Omental fat pad (tissue), 4 donors: ENCODE results near the gene ERCC6L. TPM values are rescaled to one million over a fixed set of nuclear protein-coding genes. Genes with fewer than 3 reads are reported as not detected.

ENCODE experiments used
- ATAC-seq: fragments of 150-250 bp; one replicate; pipeline ENCODE4 v1.9.1; 2016; ENCODE audit warnings: mild to moderate bottlenecking, moderate library complexity; ENCODE audit not compliant: low FRiP score
- DNase-seq: peaks from one replicate; pipeline ENCODE4 v3.0.0-alpha.2; 2019; ENCODE audit warnings: low spot score
- total RNA-seq, 4 donors: library from RNA; depleted of rRNA; stranded (reverse); fragments of >200 nt; gene quantifications; one replicate each; pipeline ENCODE4 v1.1.0, GENCODE V29; 2016
- TF ChIP-seq, protein P1 (sequence below), 3 donors: fragments of 450-650 bp; IDR thresholded peaks; one replicate each; pipeline ENCODE4 v1.5.1; 2016 to 2017; ENCODE audit warnings: antibody characterized with exemption in 3 of 3, mild to moderate bottlenecking in 3 of 3, moderate library complexity in 2 of 3

Gene ERCC6L
- total RNA-seq, 4 donors from 2014 or later: 0.12 to 0.19 (median 0.13) TPM; not detected in 1

DNA sequence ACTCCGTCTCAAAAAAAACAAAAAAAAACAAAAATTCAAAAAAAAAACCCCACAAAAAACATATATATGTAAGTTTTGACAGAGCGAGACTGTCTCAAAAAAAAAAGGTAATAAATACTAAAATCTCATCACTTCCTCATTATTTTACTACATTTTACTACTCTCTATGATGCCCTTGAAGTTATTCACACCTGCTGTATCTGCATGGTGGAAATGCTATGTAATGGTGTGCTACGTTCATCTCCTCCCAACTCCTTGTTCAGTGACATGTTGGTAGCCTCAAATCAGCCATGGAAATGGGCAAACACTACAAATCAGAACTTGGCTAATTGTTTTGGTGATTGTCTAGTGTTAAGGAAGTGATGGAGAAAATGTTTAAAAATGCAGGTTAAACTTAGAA, 26.4 kb upstream of the ERCC6L start:
- DNase-seq (no peak), ATAC-seq (no peak)
- TF ChIP-seq, protein P1, sequence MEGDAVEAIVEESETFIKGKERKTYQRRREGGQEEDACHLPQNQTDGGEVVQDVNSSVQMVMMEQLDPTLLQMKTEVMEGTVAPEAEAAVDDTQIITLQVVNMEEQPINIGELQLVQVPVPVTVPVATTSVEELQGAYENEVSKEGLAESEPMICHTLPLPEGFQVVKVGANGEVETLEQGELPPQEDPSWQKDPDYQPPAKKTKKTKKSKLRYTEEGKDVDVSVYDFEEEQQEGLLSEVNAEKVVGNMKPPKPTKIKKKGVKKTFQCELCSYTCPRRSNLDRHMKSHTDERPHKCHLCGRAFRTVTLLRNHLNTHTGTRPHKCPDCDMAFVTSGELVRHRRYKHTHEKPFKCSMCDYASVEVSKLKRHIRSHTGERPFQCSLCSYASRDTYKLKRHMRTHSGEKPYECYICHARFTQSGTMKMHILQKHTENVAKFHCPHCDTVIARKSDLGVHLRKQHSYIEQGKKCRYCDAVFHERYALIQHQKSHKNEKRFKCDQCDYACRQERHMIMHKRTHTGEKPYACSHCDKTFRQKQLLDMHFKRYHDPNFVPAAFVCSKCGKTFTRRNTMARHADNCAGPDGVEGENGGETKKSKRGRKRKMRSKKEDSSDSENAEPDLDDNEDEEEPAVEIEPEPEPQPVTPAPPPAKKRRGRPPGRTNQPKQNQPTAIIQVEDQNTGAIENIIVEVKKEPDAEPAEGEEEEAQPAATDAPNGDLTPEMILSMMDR (IDR thresholded peaks at IDR 0.05): no peak

DNA sequence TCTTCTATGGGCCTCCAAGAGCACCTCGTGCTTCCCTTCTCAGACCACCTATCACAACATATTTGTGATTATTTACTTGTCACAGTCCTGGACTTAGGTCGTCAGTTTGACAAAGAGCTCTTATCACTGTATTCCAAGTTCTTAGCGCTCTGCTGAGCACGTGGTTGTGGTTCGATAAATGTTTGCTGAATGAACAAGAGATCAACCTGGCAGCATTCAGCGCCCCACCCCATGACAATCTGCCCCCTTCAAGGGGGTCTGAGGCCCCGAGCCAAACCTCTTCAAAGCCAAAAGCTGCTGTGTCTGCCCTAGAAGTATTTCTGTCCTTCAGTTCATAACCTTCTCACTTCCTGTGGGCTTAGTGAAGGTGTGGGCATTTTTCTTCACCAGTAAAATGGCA, 23.2 kb upstream of the ERCC6L start:
- TF ChIP-seq, protein P1 (IDR thresholded peaks at IDR 0.05): no peak
- no peak for ATAC-seq
- DNase-seq: no peak

DNA sequence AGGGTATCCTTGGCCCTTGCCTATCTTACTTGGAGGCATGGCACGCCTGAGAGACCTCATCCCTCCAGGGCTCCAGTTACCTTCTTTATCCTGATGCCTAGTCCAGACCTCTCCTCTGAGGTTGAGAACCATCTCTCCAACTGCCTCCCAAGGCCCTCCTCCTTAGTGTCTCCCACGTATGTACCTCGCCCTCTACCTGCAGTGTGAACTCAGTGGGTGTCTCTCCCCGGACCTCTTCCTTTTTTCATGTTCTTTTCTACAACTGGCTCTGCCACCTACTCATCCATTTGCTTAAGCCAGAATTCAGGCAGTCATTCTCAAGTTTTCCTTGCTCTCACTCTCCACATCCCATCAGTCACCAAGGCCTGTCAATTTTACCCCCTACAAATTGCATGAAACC, 21.6 kb upstream of the ERCC6L start:
- TF ChIP-seq, protein P1 (IDR thresholded peaks at IDR 0.05): no peak
- ATAC-seq: no peak

DNA sequence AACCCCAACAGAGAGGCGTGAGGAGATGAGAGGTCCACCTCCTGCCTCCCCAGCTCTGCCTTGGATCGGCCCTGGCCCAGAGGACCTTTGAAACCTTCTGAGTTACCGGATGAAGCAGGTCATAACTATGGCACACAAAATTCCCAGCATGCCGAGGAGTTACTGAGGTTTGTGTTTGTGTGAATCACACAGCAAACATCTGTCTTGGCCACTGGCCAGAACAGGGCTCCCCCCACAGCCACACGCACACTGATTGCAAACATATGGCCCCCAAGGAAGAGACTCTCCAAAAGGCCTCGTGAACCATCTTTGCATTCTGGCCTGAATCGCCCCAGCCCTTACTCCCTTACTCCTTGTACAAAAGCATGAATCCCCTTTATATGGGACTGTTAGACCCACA, 19.3 kb upstream of the ERCC6L start:
- no peak for ATAC-seq
- TF ChIP-seq, protein P1 (IDR thresholded peaks at IDR 0.05): no peak
- DNase-seq: no peak

More for the DNA sequence above, 21.6 kb upstream of the ERCC6L start:
- no peak for DNase-seq

DNA sequence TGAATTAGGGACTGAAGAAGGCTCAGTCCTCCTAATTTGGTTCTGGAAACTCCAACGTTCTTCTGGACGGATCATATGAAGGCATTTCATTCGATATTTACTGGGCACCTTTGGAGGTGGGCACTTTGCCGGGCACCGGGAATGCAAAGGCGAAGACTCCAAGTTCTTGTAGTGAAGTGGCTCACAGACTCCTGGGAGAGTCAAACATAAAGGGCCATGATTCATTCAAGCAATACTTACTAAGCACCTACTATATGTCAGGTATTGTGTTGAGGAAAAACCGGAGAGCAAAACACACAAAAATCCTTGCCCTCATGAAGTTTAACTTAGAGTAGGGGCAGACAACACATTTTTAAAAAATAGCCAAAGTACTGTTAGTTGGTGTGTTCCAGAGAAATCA, 17.0 kb upstream of the ERCC6L start:
- ATAC-seq (no peak), DNase-seq (no peak)
- TF ChIP-seq, protein P1 (IDR thresholded peaks at IDR 0.05): no peak

DNA sequence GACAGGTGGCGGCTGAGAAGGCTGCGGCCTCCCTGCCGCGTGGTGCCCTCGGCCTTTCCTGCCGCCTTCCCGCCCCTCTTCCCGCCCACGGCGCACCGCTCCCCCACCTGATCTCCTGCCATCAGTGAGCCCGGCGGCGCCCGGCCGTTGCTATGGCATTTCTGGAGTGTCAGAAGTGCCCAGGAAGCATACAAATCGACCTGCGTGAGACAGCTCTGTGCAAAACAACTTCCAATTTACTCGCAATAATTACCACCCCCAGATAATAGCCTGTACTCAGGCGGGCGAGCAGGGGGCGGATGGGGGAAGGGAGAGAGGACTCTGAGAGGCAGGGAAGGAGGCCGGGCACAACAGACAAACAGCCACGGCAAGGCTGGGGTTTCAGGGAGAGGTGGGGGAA, 16.6 kb upstream of the ERCC6L start:
- no peak for ATAC-seq
- DNase-seq: no peak
- TF ChIP-seq, protein P1 (IDR thresholded peaks at IDR 0.05): no peak

DNA sequence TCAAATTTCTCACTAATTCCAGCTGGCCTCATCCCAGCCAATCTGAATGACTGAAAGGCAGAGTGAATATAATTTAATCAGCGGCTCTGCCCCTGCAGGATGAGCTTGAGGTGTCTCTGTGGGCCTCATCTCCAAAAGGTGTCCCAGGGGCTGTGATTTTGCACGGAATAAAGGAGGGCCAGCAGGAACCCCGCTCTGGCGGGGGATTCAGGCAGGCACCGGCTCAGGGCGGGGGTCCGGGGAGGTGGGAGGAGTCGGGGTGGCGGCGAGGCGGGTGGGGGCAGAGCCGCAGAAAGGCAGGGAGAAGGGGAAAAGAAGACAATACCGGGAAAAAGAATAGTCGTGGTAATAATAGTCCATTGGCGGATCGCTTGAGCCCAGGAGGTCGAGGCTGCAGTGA, 16.0 kb upstream of the ERCC6L start:
- no peak for DNase-seq
- no peak for ATAC-seq
- TF ChIP-seq, protein P1 (IDR thresholded peaks at IDR 0.05): no peak
